Astrocyte (in vitro differentiated cells and primary cell): ENCODE measurements around the gene B4GALNT3.

Experiments
- CTCF ChIP-seq: IDR thresholded peaks from 2 replicates; pipeline ENCODE4 v1.5.1; 2011; ENCODE audit warnings: low read depth, mild to moderate bottlenecking, inconsistent platforms, low read length, moderate library complexity; ENCODE audit not compliant: insufficient read depth
- EZH2 ChIP-seq: IDR thresholded peaks from 2 replicates; pipeline ENCODE4 v1.6.1; 2012; ENCODE audit warnings: mild to moderate bottlenecking, low read length, inconsistent platforms; ENCODE audit not compliant: insufficient read depth

GRCh38 chr12:482061-482460, 22.3 kb downstream of the B4GALNT3 start:
- TF ChIP-seq CTCF (no peak), EZH2 (no peak)
